ENCODE data around the gene SECTM1. TPM values are rescaled to one million over a fixed set of nuclear protein-coding genes. Genes with fewer than 3 reads are reported as not detected.

Gene SECTM1
- total and polyA plus RNA-seq, 9 of the 15 experiments (the other 6 are each of a cell fraction or from before 2014, with no cell fraction given), result 0.11 to 0.46 (median 0.18) TPM; not detected in 6

GRCh38 chr17:82287868-82288801 lies 45.4 kb downstream of the SECTM1 start (continued):
- no peak; the same call in 1 of the 2 replicates for TF ChIP-seq OTX1 (CRISPR knock-in tag; IDR thresholded peaks at IDR 0.05)
- no peak for TF ChIP-seq CBX2 (IDR thresholded peaks at IDR 0.05; ENCODE audit: insufficient read depth, low read length, poor library complexity, severe bottlenecking)
- no peak for TF ChIP-seq BRD4 (IDR thresholded peaks at IDR 0.05)
- TF ChIP-seq RBBP5 (IDR thresholded peaks at IDR 0.05; ENCODE audit: borderline replicate concordance, insufficient read depth, low read length, poor library complexity, severe bottlenecking), result peak; percentile 70
- TF ChIP-seq ZBTB5 (IDR thresholded peaks at IDR 0.05), result no peak
- TF ChIP-seq NR2F6 (CRISPR knock-in tag; IDR thresholded peaks at IDR 0.05), result 0 out of 2 replicates have a peak, but pooled peaks have one; percentile 31
- TF ChIP-seq MCM2 (IDR thresholded peaks at IDR 0.05; ENCODE audit: low read depth), result no peak
- peak; percentile 47; the same call in 1 of the 2 replicates for TF ChIP-seq BACH1 (tag; IDR thresholded peaks at IDR 0.05)
- peak; percentile 74 for TF ChIP-seq POLR2A (conservative IDR thresholded peaks at IDR 0.05)
- TF ChIP-seq FOXK1 (CRISPR knock-in tag; IDR thresholded peaks at IDR 0.05; ENCODE audit: borderline replicate concordance), result peak; percentile 81; the same call in 1 of the 2 replicates
- TF ChIP-seq XRCC3 (IDR thresholded peaks at IDR 0.05), result no peak
- no peak for TF ChIP-seq HNRNPLL (IDR thresholded peaks at IDR 0.05; ENCODE audit: low read depth, low read length, poor library complexity, severe bottlenecking)
- TF ChIP-seq TAF9B (IDR thresholded peaks at IDR 0.05; ENCODE audit: partially characterized antibody), result peak; percentile 83
- TF ChIP-seq ZFX (CRISPR knock-in tag; IDR thresholded peaks at IDR 0.05), result peak; percentile 78
- TF ChIP-seq SFPQ (IDR thresholded peaks at IDR 0.05; ENCODE audit: low read depth, low read length), result no peak
- TF ChIP-seq FOS (IDR thresholded peaks at IDR 0.05; ENCODE audit: extremely low read depth, insufficient read length), result peak; percentile 79
- no peak for TF ChIP-seq MYBL2 (IDR thresholded peaks at IDR 0.05; ENCODE audit: low read depth)
- no peak for TF ChIP-seq MYBL2 (CRISPR knock-in tag; IDR thresholded peaks at IDR 0.05; ENCODE audit: borderline replicate concordance)
- no peak for TF ChIP-seq CHCHD3 (CRISPR knock-in tag; IDR thresholded peaks at IDR 0.05)
- no peak for TF ChIP-seq PPARD (CRISPR knock-in tag; IDR thresholded peaks at IDR 0.05)
- TF ChIP-seq PML (IDR thresholded peaks at IDR 0.05; ENCODE audit: low read length), result no peak
- no peak for TF ChIP-seq ZNF23 (CRISPR knock-in tag; IDR thresholded peaks at IDR 0.05)
- 0 out of 2 replicates have a peak, but pooled peaks have one; percentile 1 for TF ChIP-seq XRCC5 (IDR thresholded peaks at IDR 0.05; ENCODE audit: low read depth, low read length)
- TF ChIP-seq, protein P1, sequence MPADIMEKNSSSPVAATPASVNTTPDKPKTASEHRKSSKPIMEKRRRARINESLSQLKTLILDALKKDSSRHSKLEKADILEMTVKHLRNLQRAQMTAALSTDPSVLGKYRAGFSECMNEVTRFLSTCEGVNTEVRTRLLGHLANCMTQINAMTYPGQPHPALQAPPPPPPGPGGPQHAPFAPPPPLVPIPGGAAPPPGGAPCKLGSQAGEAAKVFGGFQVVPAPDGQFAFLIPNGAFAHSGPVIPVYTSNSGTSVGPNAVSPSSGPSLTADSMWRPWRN (IDR thresholded peaks at IDR 0.05; ENCODE audit: low read depth), result peak; percentile 86
